Spleen (tissue), 13 donors: ENCODE data around the gene OR10AD1. TPM values are rescaled to one million over a fixed set of nuclear protein-coding genes. Genes with fewer than 3 reads are reported as not detected.
"Not testable (repeated sequence)": the region's sequence is repeated elsewhere in the genome, so short reads cannot be mapped to it uniquely, and the experiment has no call there.

ENCODE experiments used
- DNase-seq: peaks from one replicate; pipeline ENCODE4 v3.0.0-alpha.2; 2020
- H3K27ac ChIP-seq, 8 donors: fragments of 200-600 bp; sonication (generic) in 7 of 8; 1 replicate in 4 of 8; 2 replicates in 4 of 8; pipeline versions ENCODE4 v1.5.0 to v1.8.0; 2016 to 2021; ENCODE audit warnings: inconsistent platforms in 4 of 8, mild to moderate bottlenecking in 4 of 8, moderate library complexity in 1 of 8
- H3K27me3 ChIP-seq, 7 donors: fragments of 200-600 bp; sonication (generic) in 6 of 7; replicated peaks in 1 of 7; 1 replicate in 4 of 7; 2 replicates in 3 of 7; pipeline versions ENCODE4 v1.5.0 to v1.8.0; 2016 to 2021; ENCODE audit warnings: inconsistent platforms in 3 of 7, mild to moderate bottlenecking in 1 of 7
- H3K36me3 ChIP-seq, 6 donors: fragments of 200-600 bp; sonication (generic) in 5 of 6; 1 replicate in 4 of 6; 2 replicates in 2 of 6; pipeline versions ENCODE4 v1.5.0 to v1.8.0; 2016 to 2021; ENCODE audit warnings: inconsistent platforms in 2 of 6
- H3K4me1 ChIP-seq, 6 donors: fragments of 200-600 bp; sonication (generic) in 5 of 6; 1 replicate in 3 of 6; 2 replicates in 3 of 6; pipeline versions ENCODE4 v1.5.0 to v1.8.0; 2016 to 2021; ENCODE audit warnings: inconsistent platforms in 3 of 6
- H3K4me3 ChIP-seq, 8 donors: fragments of 200-600 bp; sonication (generic) in 7 of 8; 1 replicate in 4 of 8; 2 replicates in 4 of 8; pipeline versions ENCODE4 v1.5.0 to v1.8.0; 2016 to 2021; ENCODE audit warnings: inconsistent platforms in 4 of 8, mild to moderate bottlenecking in 4 of 8, moderate library complexity in 2 of 8
- H3K9me3 ChIP-seq, 8 donors: fragments of 200-600 bp; sonication (generic) in 7 of 8; 1 replicate in 4 of 8; 2 replicates in 4 of 8; pipeline versions ENCODE4 v1.5.0 to v1.8.0; 2016 to 2021; ENCODE audit warnings: inconsistent platforms in 4 of 8
- POLR2A ChIP-seq, 3 donors: fragments of 450-650 bp; IDR thresholded peaks; one replicate each; pipeline ENCODE4 v1.5.1; 2017; ENCODE audit warnings: antibody characterized with exemption in 3 of 3, mild to moderate bottlenecking in 1 of 3
- POLR2AphosphoS5 ChIP-seq, 3 donors: sonication (generic); formaldehyde crosslinking; IDR thresholded peaks; one replicate each; pipeline ENCODE4 v1.5.1; 2017; ENCODE audit warnings: antibody characterized with exemption in 3 of 3
- WGBS, 5 donors: extraction: QIAGEN DNeasy Blood & Tissue Kit in 3 of 5; methylation state at CpG; one replicate each; pipeline versions ENCODE4 v1.1.5 to v1.1.7; 2013 to 2018; 5-methylcytosine and 5-hydroxymethylcytosine counted together
- intact Hi-C: fragments of 100-400 bp; cut with DNase I; formaldehyde crosslinking; loops from one replicate; pipeline ENCODE4 v1.15.0; 2023; ENCODE audit warnings: low total_unique reads
- long read RNA-seq, 2 donors: transcript quantifications; one replicate each; lab custom pipeline, GENCODE V29; 2026
- polyA plus RNA-seq, 3 donors: library from polyadenylated mRNA; stranded (reverse); fragments of 200-250 nt; gene quantifications; one replicate each; pipeline ENCODE4 v1.2.1, GENCODE V29; 2013
- total RNA-seq, 7 donors: library from RNA; depleted of rRNA in 3 of 7; stranded (reverse); fragments of >200 nt in 3 of 7; fragmentation: NEBNext Ultra II Directional in 4 of 7; extraction: Animal tissue kit (Norgen Biotek cat#: 25700) in 4 of 7; gene quantifications; one replicate each; pipeline versions ENCODE4 v1.1.0 to v1.2.1, GENCODE V29; 2016 to 2021
- TF ChIP-seq, protein P1 (sequence below), 11 experiments: fragments of 200-600 bp in 7 of 11; fragments of 450-650 bp in 4 of 11; sonication (generic) in 4 of 11; IDR thresholded peaks in 8 of 11; conservative IDR thresholded peaks in 3 of 11; 1 replicate in 7 of 11; 2 replicates in 4 of 11; pipeline versions ENCODE4 v1.4.0 to v1.8.0; 2016 to 2021; ENCODE audit warnings: antibody characterized with exemption in 11 of 11, inconsistent platforms in 4 of 11, mild to moderate bottlenecking in 1 of 11
- donor health status: healthy with polysubstance abuse.
- donor health status: DM: no; HTN: no; CAD: no; lungs with moderate emphysema.
- donor health status: DM: no; HTN: no; CAD: no.
- donor health status: Bipolar disorder and iron deficiency.
- donor health status: healthy.
- donor health status: DM: no; HTN: no; CAD: no.
- donor health status: DM: yes; HTN: yes; CAD: no.

OR10AD1 gene, protein sequence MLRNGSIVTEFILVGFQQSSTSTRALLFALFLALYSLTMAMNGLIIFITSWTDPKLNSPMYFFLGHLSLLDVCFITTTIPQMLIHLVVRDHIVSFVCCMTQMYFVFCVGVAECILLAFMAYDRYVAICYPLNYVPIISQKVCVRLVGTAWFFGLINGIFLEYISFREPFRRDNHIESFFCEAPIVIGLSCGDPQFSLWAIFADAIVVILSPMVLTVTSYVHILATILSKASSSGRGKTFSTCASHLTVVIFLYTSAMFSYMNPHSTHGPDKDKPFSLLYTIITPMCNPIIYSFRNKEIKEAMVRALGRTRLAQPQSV
- total RNA-seq = not detected
- polyA plus RNA-seq = not detected
- long read RNA-seq, donor 1, partial matches to known transcripts = 0 of 1 reads
- long read RNA-seq, donor 1, other reads (novel, unspliced or antisense) = 0 of 1 reads
- long read RNA-seq, donor 2 = 0 reads

DNA sequence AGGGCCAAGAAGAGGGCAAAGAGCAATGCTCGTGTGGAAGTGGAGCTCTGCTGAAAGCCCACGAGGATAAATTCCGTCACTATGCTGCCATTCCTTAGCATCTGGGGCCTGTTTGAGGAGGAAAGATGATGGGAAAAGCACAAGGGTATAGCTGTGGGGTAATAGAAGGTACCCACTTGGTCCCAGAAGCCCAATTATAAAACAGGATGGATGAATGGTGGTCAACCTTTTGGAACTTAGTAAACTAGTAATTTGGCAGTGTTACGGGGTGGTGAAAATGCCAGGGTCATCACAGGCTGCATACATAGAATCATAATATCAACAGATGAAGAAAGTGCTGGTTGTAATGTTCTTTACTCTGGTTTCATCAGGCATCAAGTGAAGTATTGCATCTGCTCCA is at the start of gene OR10AD1:
OR10AD1 (minus strand) TSS at position 101 of the 400 bp plus-strand sequence; CDS start at position 101, 0 bp downstream.
- DNase-seq = no peak
- WGBS, 5 donors = 92 to 97% (median 94%) methylated on average over 4 of the region's 4 CpGs
- peaks cover 0 to 20% (median 0%) of the 10 kb centered on the region in 6 donors for H3K36me3 ChIP-seq
- H3K4me3 ChIP-seq = no peak within 1 kb of the TSS
- no peak within 1 kb of the TSS for H3K27ac ChIP-seq
- H3K9me3 ChIP-seq = peaks cover 0 to 59% (median 44%) of the 10 kb centered on the region in 8 donors
- TF ChIP-seq POLR2A (IDR thresholded peaks at IDR 0.05) (no peak), POLR2AphosphoS5 (IDR thresholded peaks at IDR 0.05) (no peak)
- TF ChIP-seq, protein P1, sequence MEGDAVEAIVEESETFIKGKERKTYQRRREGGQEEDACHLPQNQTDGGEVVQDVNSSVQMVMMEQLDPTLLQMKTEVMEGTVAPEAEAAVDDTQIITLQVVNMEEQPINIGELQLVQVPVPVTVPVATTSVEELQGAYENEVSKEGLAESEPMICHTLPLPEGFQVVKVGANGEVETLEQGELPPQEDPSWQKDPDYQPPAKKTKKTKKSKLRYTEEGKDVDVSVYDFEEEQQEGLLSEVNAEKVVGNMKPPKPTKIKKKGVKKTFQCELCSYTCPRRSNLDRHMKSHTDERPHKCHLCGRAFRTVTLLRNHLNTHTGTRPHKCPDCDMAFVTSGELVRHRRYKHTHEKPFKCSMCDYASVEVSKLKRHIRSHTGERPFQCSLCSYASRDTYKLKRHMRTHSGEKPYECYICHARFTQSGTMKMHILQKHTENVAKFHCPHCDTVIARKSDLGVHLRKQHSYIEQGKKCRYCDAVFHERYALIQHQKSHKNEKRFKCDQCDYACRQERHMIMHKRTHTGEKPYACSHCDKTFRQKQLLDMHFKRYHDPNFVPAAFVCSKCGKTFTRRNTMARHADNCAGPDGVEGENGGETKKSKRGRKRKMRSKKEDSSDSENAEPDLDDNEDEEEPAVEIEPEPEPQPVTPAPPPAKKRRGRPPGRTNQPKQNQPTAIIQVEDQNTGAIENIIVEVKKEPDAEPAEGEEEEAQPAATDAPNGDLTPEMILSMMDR (IDR thresholded peaks at IDR 0.05 in 8 of 11, conservative IDR thresholded peaks at IDR 0.05 in 3 of 11) = no peak
- H3K4me1 ChIP-seq = peaks cover 10 to 34% (median 26%) of the 10 kb centered on the region in 6 donors
- H3K27me3 ChIP-seq = no peaks in the 10 kb centered on the region
- intact Hi-C loops = no loop called here

DNA sequence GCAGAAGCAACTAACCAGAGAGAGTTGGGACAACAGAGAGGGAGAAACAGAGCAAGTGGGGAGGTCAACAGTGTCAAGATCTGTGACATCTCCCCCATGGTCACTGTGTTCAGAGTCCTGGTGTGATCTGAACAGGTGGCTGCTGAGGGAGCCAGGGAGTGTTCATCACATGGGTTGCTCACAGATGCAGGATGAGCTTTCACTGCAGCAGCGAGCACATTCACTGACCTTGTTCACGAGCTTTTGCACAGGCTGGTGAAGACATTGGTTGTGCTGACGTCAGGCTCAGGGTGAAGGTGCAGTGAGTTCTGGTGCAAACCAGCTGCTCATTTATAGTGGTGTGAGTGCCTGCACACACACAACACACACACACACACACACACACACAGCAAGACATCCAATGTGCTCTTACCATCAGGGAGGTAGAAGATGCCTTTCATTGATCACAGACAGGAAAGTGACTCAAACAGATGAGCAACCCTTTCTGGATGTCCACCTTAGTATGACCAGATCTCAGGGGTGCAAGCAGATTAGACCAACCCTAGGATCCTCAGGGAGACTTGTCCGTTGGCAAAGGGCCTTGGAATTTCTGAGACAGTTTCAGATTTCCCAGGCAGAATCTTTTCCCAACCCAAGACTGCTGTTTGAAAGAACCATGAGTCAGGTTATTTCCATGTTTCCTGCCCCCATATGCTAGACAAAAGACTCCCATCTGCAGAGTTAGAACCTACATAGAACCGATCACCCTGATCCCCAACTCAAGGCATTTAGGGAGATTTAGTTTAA is 44.3 kb upstream of the OR10AD1 start:
- Histone ChIP-seq H3K4me1 (no peaks in the 10 kb centered on the region), H3K9me3 (peaks cover 0 to 9% (median 5%) of the 10 kb centered on the region in 8 donors), H3K36me3 (no peaks in the 10 kb centered on the region), H3K4me3 (no peak overlapping the region), H3K27me3 (peaks cover 0 to 13% (median 0%) of the 10 kb centered on the region in 7 donors), H3K27ac (no peak overlapping the region)
- intact Hi-C loops = no loop called here
- no peak for DNase-seq
- TF ChIP-seq POLR2A (IDR thresholded peaks at IDR 0.05) (no peak), POLR2AphosphoS5 (IDR thresholded peaks at IDR 0.05) (no peak)
- 83 to 95% (median 85%) methylated on average over 5 of the region's 5 CpGs for WGBS, 5 donors

DNA sequence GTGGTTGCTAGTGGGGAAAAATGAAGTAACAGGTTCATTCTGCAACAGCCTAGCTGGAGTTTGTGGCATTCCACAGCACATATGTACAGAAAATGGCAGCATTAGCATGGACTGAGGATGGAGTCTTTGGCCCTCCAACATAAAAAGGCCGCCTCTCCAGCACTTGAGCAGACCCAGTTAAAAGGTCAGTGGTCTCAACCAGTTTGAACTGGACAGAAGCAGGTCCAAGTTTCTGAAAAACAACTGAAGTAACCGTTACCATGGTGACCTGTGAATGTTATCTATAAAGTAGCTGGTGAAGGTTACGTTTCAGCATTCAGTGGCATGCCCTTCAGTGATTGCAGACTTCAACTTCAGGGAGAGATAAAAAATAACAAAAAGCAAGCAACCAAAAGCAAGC is 34.1 kb upstream of the OR10AD1 start:
- intact Hi-C loops = no loop called here
- Histone ChIP-seq H3K36me3 (no peaks in the 10 kb centered on the region), H3K9me3 (peaks cover 0 to 6% (median 2%) of the 10 kb centered on the region in 8 donors), H3K27me3 (no peaks in the 10 kb centered on the region), H3K4me3 (no peak overlapping the region), H3K4me1 (no peaks in the 10 kb centered on the region), H3K27ac (no peak overlapping the region)
- no peak for DNase-seq
- TF ChIP-seq POLR2AphosphoS5 (IDR thresholded peaks at IDR 0.05) (no peak), POLR2A (IDR thresholded peaks at IDR 0.05) (no peak)
- TF ChIP-seq, protein P1 (IDR thresholded peaks at IDR 0.05 in 8 of 11, conservative IDR thresholded peaks at IDR 0.05 in 3 of 11) = no peak
- WGBS, 5 donors = 63 to 91% (median 77%) methylated on average over 3 of the region's 3 CpGs

DNA sequence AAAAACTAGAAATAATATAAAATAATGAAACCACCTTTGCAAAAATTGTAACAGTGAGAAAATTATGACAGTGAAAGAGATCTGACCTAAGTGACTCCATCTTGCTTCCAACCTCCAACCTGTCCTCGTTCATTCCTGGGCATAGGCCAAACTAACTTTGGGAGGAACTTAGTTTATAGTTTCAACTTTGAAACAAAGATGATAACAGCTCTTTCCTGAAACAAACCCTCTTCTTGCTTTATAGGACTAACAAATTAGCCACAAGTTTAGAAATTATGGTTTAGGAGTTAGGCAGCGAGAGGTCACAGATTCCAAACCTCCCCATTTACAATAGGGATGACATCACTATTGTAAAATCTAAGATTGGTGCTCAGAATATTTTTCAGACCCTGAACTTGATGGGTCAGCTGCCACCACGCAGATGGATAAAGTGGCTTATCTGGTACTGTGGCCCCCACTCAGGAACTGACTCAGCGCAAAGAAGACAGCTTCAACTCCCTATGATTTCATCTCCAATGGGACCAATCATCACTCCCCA is 32.8 kb upstream of the OR10AD1 start:
- Histone ChIP-seq H3K9me3 (peaks cover 0 to 4% (median 0%) of the 10 kb centered on the region in 8 donors), H3K27me3 (no peaks in the 10 kb centered on the region), H3K36me3 (no peaks in the 10 kb centered on the region), H3K27ac (no peak overlapping the region), H3K4me1 (no peaks in the 10 kb centered on the region), H3K4me3 (no peak overlapping the region)
- 69 to 83% (median 80%) methylated on average over 4 of the region's 4 CpGs for WGBS, 5 donors
- TF ChIP-seq POLR2AphosphoS5 (IDR thresholded peaks at IDR 0.05) = no peak
- no peak for TF ChIP-seq POLR2A (IDR thresholded peaks at IDR 0.05)
- TF ChIP-seq, protein P1 (IDR thresholded peaks at IDR 0.05 in 8 of 11, conservative IDR thresholded peaks at IDR 0.05 in 3 of 11) = no peak
- intact Hi-C loops = no loop called here
- no peak for DNase-seq

DNA sequence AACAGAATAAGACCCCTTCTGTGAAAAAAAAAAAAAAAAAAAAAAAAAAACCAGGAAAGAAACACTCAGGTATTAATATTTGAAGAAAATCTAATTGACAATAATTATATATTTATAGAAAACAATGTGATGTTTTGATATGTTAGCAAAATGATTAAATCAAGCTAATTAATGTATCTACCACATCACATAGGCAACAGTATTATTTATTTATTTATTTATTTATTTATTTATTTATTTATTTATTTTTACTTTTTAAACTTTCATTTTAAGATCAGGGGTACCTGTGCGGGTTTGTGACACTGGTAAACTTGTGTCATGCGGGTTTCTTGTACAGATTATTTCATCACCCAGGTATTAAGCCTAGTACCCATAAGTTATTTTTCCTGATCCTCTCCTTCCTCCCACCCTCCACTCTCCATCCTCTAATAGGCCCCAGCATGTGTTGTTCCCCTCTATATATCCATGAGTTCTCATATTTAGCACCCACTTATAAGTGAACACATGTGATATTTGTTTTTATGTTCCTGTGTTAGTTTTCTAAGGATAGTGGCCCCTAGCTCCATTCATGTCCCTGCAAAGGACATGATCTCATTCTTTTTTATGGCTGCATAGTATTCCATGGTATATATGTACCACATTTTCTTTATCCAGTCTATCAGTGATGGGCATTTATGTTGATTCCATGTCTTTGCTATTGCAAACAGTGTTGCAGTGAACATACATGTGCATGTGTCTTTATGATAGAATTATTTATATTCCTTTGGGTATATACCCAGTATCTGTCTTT is 28.3 kb upstream of the OR10AD1 start:
- H3K9me3 ChIP-seq, H3K27me3 ChIP-seq, H3K4me1 ChIP-seq, H3K27ac ChIP-seq, H3K36me3 ChIP-seq, intact Hi-C loops, DNase-seq, H3K4me3 ChIP-seq: not testable (repeated sequence)
- WGBS, 5 donors = 95 to 99% (median 97%) methylated on average over 2 of the region's 2 CpGs

DNA sequence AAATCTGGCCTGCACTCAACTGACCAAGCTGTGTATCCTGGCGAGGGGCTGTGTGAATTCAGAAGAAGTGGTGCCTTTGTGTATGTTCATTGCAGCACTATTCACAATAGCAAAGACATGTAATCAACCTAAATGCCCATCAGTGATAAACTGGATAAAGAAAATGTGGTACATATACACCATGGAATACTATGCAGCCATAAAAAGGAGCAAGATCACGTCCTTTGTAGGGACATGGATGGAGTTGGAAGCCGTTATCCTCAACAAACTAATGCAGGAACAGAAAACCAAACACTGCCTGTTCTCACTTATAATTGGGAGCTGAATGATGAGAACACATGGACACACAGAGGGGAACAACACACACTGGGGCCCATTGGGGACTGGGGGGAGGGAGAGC is 21.4 kb upstream of the OR10AD1 start:
- H3K4me1 ChIP-seq, intact Hi-C loops, H3K4me3 ChIP-seq, H3K27ac ChIP-seq, DNase-seq, H3K36me3 ChIP-seq: not testable (repeated sequence)
- Histone ChIP-seq H3K9me3 (peaks cover 0 to 11% (median 4%) of the 10 kb centered on the region in 8 donors), H3K27me3 (peaks cover 0 to 17% (median 0%) of the 10 kb centered on the region in 7 donors)
- 75 to 96% (median 84%) methylated on average over 3 of the region's 3 CpGs for WGBS, 5 donors
